Sigmoid colon (tissue), 7 donors: Measurements from ENCODE around the gene CXorf49B. TPM values are rescaled to one million over a fixed set of nuclear protein-coding genes. Genes with fewer than 3 reads are reported as not detected.

ENCODE experiments used
- DNase-seq: peaks from one replicate; pipeline ENCODE4 v3.0.0-alpha.2; 2019
- H3K27ac ChIP-seq, 4 donors: fragments of 200-600 bp; sonication (generic); one replicate each; pipeline ENCODE4 v1.5.1; 2016 to 2019; ENCODE audit warnings: mild to moderate bottlenecking in 1 of 4
- H3K27me3 ChIP-seq, 3 donors: fragments of 200-600 bp; sonication (generic); one replicate each; pipeline ENCODE4 v1.5.1; 2019; ENCODE audit warnings: mild to moderate bottlenecking in 1 of 3
- H3K36me3 ChIP-seq, 4 donors: fragments of 200-600 bp; sonication (generic); one replicate each; pipeline ENCODE4 v1.5.1; 2016 to 2019
- H3K4me1 ChIP-seq, 4 donors: fragments of 200-600 bp; sonication (generic); one replicate each; pipeline ENCODE4 v1.5.1; 2017 to 2019
- H3K4me3 ChIP-seq, 4 donors: fragments of 200-600 bp; sonication (generic); one replicate each; pipeline ENCODE4 v1.5.1; 2017 to 2019; ENCODE audit warnings: mild to moderate bottlenecking in 2 of 4, moderate library complexity in 1 of 4
- H3K9me3 ChIP-seq, 4 donors: fragments of 200-600 bp in 3 of 4; sonication (generic) in 3 of 4; one replicate each; pipeline versions ENCODE4 v1.5.1 to v1.6.1; 2013 to 2019
- CTCF ChIP-seq, 4 experiments: fragments of 450-650 bp in 3 of 4; fragments of 200-600 bp in 1 of 4; IDR thresholded peaks; one replicate each; pipeline ENCODE4 v1.5.1; 2016 to 2019; ENCODE audit warnings: antibody characterized with exemption in 4 of 4, mild to moderate bottlenecking in 3 of 4, moderate library complexity in 2 of 4
- EP300 ChIP-seq, 4 donors: sonication (generic); formaldehyde crosslinking; IDR thresholded peaks; one replicate each; pipeline ENCODE4 v1.6.1; 2017; ENCODE audit warnings: antibody characterized with exemption in 4 of 4
- POLR2A ChIP-seq, 2 donors: fragments of 450-650 bp; IDR thresholded peaks; one replicate each; pipeline ENCODE4 v1.6.1; 2016; ENCODE audit warnings: antibody characterized with exemption in 2 of 2, mild to moderate bottlenecking in 2 of 2, moderate library complexity in 2 of 2
- POLR2AphosphoS5 ChIP-seq, 4 donors: sonication (generic); formaldehyde crosslinking; IDR thresholded peaks; one replicate each; pipeline ENCODE4 v1.6.1; 2017; ENCODE audit warnings: antibody characterized with exemption in 4 of 4
- WGBS, 2 donors: extraction: QIAGEN DNeasy Blood & Tissue Kit; methylation state at CpG; one replicate each; pipeline ENCODE4 v1.1.7; 2013; 5-methylcytosine and 5-hydroxymethylcytosine counted together
- intact Hi-C: fragments of 100-400 bp; cut with DNase I; formaldehyde crosslinking; loops from one replicate; pipeline ENCODE4 v1.15.1; 2023
- polyA plus RNA-seq, 3 donors: library from polyadenylated mRNA; stranded (reverse); fragments of 200-250 nt; gene quantifications; one replicate each; pipeline ENCODE4 v1.2.3, GENCODE V29; 2013
- small RNA-seq, 3 donors: library from RNA; depleted of rRNA; stranded (forward); fragments of <200 nt; gene quantifications; one replicate each; pipeline ENCODE3, GENCODE V24; 2016
- total RNA-seq, 4 donors: library from RNA; depleted of rRNA; stranded (reverse); fragments of >200 nt; gene quantifications; one replicate each; pipeline ENCODE4 v1.1.0, GENCODE V29; 2016
- donor health status: healthy with polysubstance abuse.
- donor health status: Bipolar disorder and iron deficiency.
- donor health status: healthy.

Gene CXorf49B
- total and polyA plus RNA-seq, 7 donors: not detected

GRCh38 chrX:71815121-71815905, 52.2 kb downstream of the CXorf49B start:
- no peaks in the 10 kb centered on the region for H3K9me3 ChIP-seq
- no peaks in the 10 kb centered on the region for H3K4me1 ChIP-seq
- peaks cover 0 to 11% (median 0%) of the 10 kb centered on the region in 3 donors for H3K27me3 ChIP-seq
- DNase-seq: no peak
- no peak for TF ChIP-seq EP300 (IDR thresholded peaks at IDR 0.05)
- no peak for TF ChIP-seq POLR2A (IDR thresholded peaks at IDR 0.05)
- no peak for TF ChIP-seq POLR2AphosphoS5 (IDR thresholded peaks at IDR 0.05)
- TF ChIP-seq CTCF (IDR thresholded peaks at IDR 0.05): no peak
- H3K36me3 ChIP-seq: no peaks in the 10 kb centered on the region
- no peak overlapping the region for H3K27ac ChIP-seq
- intact Hi-C loops: no loop called here
- H3K4me3 ChIP-seq: no peak overlapping the region
- WGBS, 2 donors: 83 to 84% methylated on average over 14 of the region's 14 CpGs

GRCh38 chrX:71815906-71816156, 52.7 kb downstream of the CXorf49B start:
- Histone ChIP-seq H3K27me3 (peaks cover 0 to 11% (median 0%) of the 10 kb centered on the region in 3 donors), H3K36me3 (no peaks in the 10 kb centered on the region), H3K4me1 (no peaks in the 10 kb centered on the region), H3K9me3 (no peaks in the 10 kb centered on the region), H3K27ac (no peak overlapping the region), H3K4me3 (no peak overlapping the region)
- intact Hi-C loops: no loop called here
- TF ChIP-seq EP300 (IDR thresholded peaks at IDR 0.05): no peak
- TF ChIP-seq CTCF (IDR thresholded peaks at IDR 0.05): no peak
- TF ChIP-seq POLR2AphosphoS5 (IDR thresholded peaks at IDR 0.05): no peak
- TF ChIP-seq POLR2A (IDR thresholded peaks at IDR 0.05): no peak
- 49 to 60% methylated on average over 2 of the region's 2 CpGs for WGBS, 2 donors
- DNase-seq: no peak

Small RNA genes lying within 50 kb of the gene (small RNA-seq; reads per million reads assigned to genes)
- gene BX276092.1: 0 reads per million in 3 donors
- gene BX276092.6: 0 reads per million in 3 donors
- 0 reads per million in 3 donors for gene BX276092.8

Other genes starting within 250 kb of the CXorf49B start
- 100 to 1,000 TPM; 104 to 201 (median 122) TPM for gene OGT, start 230.2 kb upstream of the CXorf49B start, total RNA-seq
- gene OGT, start 230.2 kb upstream of the CXorf49B start, polyA plus RNA-seq: 10 to 100 TPM in 1 of 3 donors, 1 to 10 TPM in 2; 7.8 to 52.5 (median 8.6) TPM
- gene GCNA, start 184.9 kb upstream of the CXorf49B start, total RNA-seq: 1 to 10 TPM; 1.4 to 5.0 (median 3.9) TPM
- gene GCNA, start 184.9 kb upstream of the CXorf49B start, polyA plus RNA-seq: 1 to 10 TPM in 1 of 3 donors, under 1 TPM in 2; 0.60 to 1.5 (median 0.69) TPM
- not detected for gene CXCR3, start 144.8 kb upstream of the CXorf49B start, total RNA-seq
- gene CXCR3, start 144.8 kb upstream of the CXorf49B start, polyA plus RNA-seq: 1 to 10 TPM in 1 of 3 donors, under 1 TPM in 2; 0.60 to 6.5 (median 0.69) TPM
- not detected for gene CXorf49, start 45.1 kb upstream of the CXorf49B start, total RNA-seq
- gene CXorf49, start 45.1 kb upstream of the CXorf49B start, polyA plus RNA-seq: not detected
- gene NHSL2, start 147.5 kb downstream of the CXorf49B start, total RNA-seq: 10 to 100 TPM in 3 of 4 donors, 1 to 10 TPM in 1; 8.1 to 21.3 (median 10.7) TPM
- gene NHSL2, start 147.5 kb downstream of the CXorf49B start, polyA plus RNA-seq: 1 to 10 TPM in 1 of 3 donors, under 1 TPM in 2; under 0.01 to 2.1 (median under 0.01) TPM